ENCODE results near the gene ANKRD53. TPM values are rescaled to one million over a fixed set of nuclear protein-coding genes. Genes with fewer than 3 reads are reported as not detected.

Gene ANKRD53
- total RNA-seq (1.3 and 2.2 TPM in 2 replicates), polyA plus RNA-seq (1.4 and 1.7 TPM in 2 replicates), polyA minus RNA-seq (1.6 and 1.7 TPM in 2 replicates), Bru-seq, nascent RNA (percentile 26 among the genes with signal in this experiment), BruChase-seq, experiment 1, labeled RNA remaining after a 6-hour chase (percentile 20 among the genes with signal in this experiment), BruChase-seq, experiment 2, labeled RNA remaining after a 2-hour chase (percentile 17 among the genes with signal in this experiment)
- 1.1 and 1.4 TPM in 2 replicates for polyA plus RNA-seq (2011; cell fraction: cytosol; rRNA removed)
- polyA plus RNA-seq (2011; cell fraction: nucleus; rRNA removed): 2.2 and 5.0 TPM in 2 replicates
- 0.79 and 1.2 TPM in 2 replicates for polyA plus RNA-seq (2012)
- not detected for polyA minus RNA-seq (2011; cell fraction: cytosol; rRNA and poly(A)+ RNA removed)
- 3.4 and 3.5 TPM in 2 replicates for polyA minus RNA-seq (2011; cell fraction: nucleus; rRNA and poly(A)+ RNA removed)
- long read RNA-seq, partial matches to known transcripts: 0 of 4 reads
- long read RNA-seq, other reads (novel, unspliced or antisense): 3 of 4 reads

- DNase-seq (ENCODE audit: low read depth, low spot score) (peak; percentile 29), FAIRE-seq (peak; percentile 44)
- H3K27me3 ChIP-seq (ENCODE audit: control insufficient read depth in 2 of 2, insufficient read depth in 2 of 2, low read length in 2 of 2): peaks cover 5 to 6% of the 10 kb centered on the region in 2 experiments
- peak within 1 kb of the TSS; percentile 85 for H3K27ac ChIP-seq (ENCODE audit: insufficient read depth, low read depth, low read length)
- H4K20me1 ChIP-seq (replicated peaks; ENCODE audit: control insufficient read depth, extremely low read depth, insufficient read depth, low read length): no peaks in the 10 kb centered on the region
- H3K9me1 ChIP-seq (replicated peaks; ENCODE audit: control insufficient read depth, extremely low read depth, insufficient read depth, low read length): no peaks in the 10 kb centered on the region
- ChIA-PET CTCF (interaction anchor here (0.6 to 3.9 kb wide), 11 partner anchors 13 to 674 kb away, joined by 3 to 49 read pairs (median 4); no protein-coding TSS in a partner anchor), POLR2A (no interaction called here)
- no TSS peak for BruUV-seq (replicated peaks)
- H3K4me2 ChIP-seq (ENCODE audit: insufficient read depth, low read length): peak within 1 kb of the TSS; percentile 78
- peak within 1 kb of the TSS; percentile 35 for H3K9ac ChIP-seq (replicated peaks; ENCODE audit: extremely low read depth, insufficient read depth, low read length)
- H2AFZ ChIP-seq (ENCODE audit: low read depth, low read length): peak within 1 kb of the TSS; percentile 98
- intact Hi-C loops (cut with micrococcal nuclease) (no loop called here), dilution Hi-C loops (cut with MboI; ENCODE audit: extremely low pct_ligation_motif_present, low sequenced_read_pairs) (no loop called here)
- H3K36me3 ChIP-seq (ENCODE audit: control insufficient read depth in 2 of 2, extremely low read depth in 1 of 2, insufficient read depth in 2 of 2, low read length in 2 of 2): no peaks in the 10 kb centered on the region
- no peaks in the 10 kb centered on the region for H3K9me3 ChIP-seq (replicated peaks; ENCODE audit: control insufficient read depth, insufficient read depth, low read length)
- H3K79me2 ChIP-seq (ENCODE audit: control insufficient read depth, insufficient read depth, low read length): no peaks in the 10 kb centered on the region
- TF ChIP-seq JUN (IDR thresholded peaks at IDR 0.05; ENCODE audit: borderline replicate concordance, insufficient read depth, insufficient read length, low read depth) (no peak), POLR2A (IDR thresholded peaks at IDR 0.05; ENCODE audit: low read depth, low read length) (peak; percentile 36), GATA2 (IDR thresholded peaks at IDR 0.05; ENCODE audit: insufficient read depth, insufficient read length, low read depth, low read length) (no peak)
- H3K4me3 ChIP-seq (replicated peaks in 1 of 3; ENCODE audit: insufficient read depth in 1 of 3, low read depth in 1 of 3, low read length in 3 of 3): peak within 1 kb of the TSS; percentile 31 to 56 (median 55)
- peaks cover 13% of the 10 kb centered on the region for H3K4me1 ChIP-seq (ENCODE audit: control insufficient read depth, extremely low read depth, insufficient read depth, low read length)
Observed at GRCh38 chr2:70978341-70979179, at the start of gene ANKRD53. TSS of gene ANKRD53 (plus strand) at chr2:70978630. CDS start at chr2:70978646, 16 bp downstream.

Measured in endothelial cell of umbilical vein (primary cell).